Thymus (tissue), 11 donors: Measurements from ENCODE around the gene AAK1. TPM values are rescaled to one million over a fixed set of nuclear protein-coding genes. Genes with fewer than 3 reads are reported as not detected.

Experiments
- DNase-seq, 9 donors: peaks; one replicate each; pipeline ENCODE4 v3.0.0-alpha.2; 2013; ENCODE audit warnings: low spot score in 9 of 9, low read depth in 6 of 9, missing footprints in 1 of 9
- H3K27ac ChIP-seq, 2 donors: one replicate each; pipeline ENCODE4 v1.5.1; 2013; ENCODE audit warnings: control low read depth in 1 of 2, low read depth in 1 of 2, low read length in 1 of 2, mild to moderate bottlenecking in 1 of 2, moderate library complexity in 1 of 2
- H3K27me3 ChIP-seq, 2 donors: one replicate each; pipeline ENCODE4 v1.5.1; 2013; ENCODE audit warnings: low read length in 1 of 2; ENCODE audit not compliant: control insufficient read depth in 2 of 2, insufficient read depth in 1 of 2
- H3K36me3 ChIP-seq, 2 donors: one replicate each; pipeline ENCODE4 v1.5.1; 2013; ENCODE audit warnings: low read length in 1 of 2, mild to moderate bottlenecking in 1 of 2, moderate library complexity in 1 of 2; ENCODE audit not compliant: control insufficient read depth in 2 of 2, insufficient read depth in 2 of 2
- H3K4me1 ChIP-seq, 2 donors: one replicate each; pipeline ENCODE4 v1.5.1; 2013; ENCODE audit warnings: low read length in 2 of 2; ENCODE audit not compliant: control insufficient read depth in 2 of 2, insufficient read depth in 2 of 2
- H3K4me3 ChIP-seq, 2 donors: one replicate each; pipeline ENCODE4 v1.5.1; 2013; ENCODE audit warnings: low read length in 2 of 2, control low read depth in 1 of 2, mild to moderate bottlenecking in 1 of 2
- H3K9me3 ChIP-seq, 2 donors: one replicate each; pipeline ENCODE4 v1.5.1; 2013; ENCODE audit warnings: low read length in 1 of 2, mild to moderate bottlenecking in 1 of 2; ENCODE audit not compliant: control insufficient read depth in 2 of 2, insufficient read depth in 1 of 2
- WGBS: extraction: QIAGEN DNeasy Blood & Tissue Kit; methylation state at CpG from one replicate; pipeline ENCODE4 v1.1.7; 2013; 5-methylcytosine and 5-hydroxymethylcytosine counted together
- polyA plus RNA-seq: library from polyadenylated mRNA; stranded (reverse); fragments of 200-250 nt; gene quantifications from one replicate; pipeline ENCODE4 v1.2.3, GENCODE V29; 2013
- total RNA-seq: library from RNA; stranded (reverse); fragments of 120-200 nt; gene quantifications from one replicate; pipeline ENCODE4 v1.2.4, GENCODE V29; 2013
- donor health status: healthy.

Gene AAK1
- total and polyA plus RNA-seq, 2 donors, result 17.4 to 26.6 TPM

- H3K9me3 ChIP-seq, result peaks cover 0 to 2% of the 10 kb centered on the region in 2 donors
- no peak for DNase-seq
- H3K36me3 ChIP-seq, result peaks cover 7% of the 10 kb centered on the region in 2 donors
- no peak overlapping the region for H3K27ac ChIP-seq
- H3K4me3 ChIP-seq, result no peak overlapping the region
- no peaks in the 10 kb centered on the region for H3K27me3 ChIP-seq
- H3K4me1 ChIP-seq, result no peaks in the 10 kb centered on the region
- 99% methylated on average over 4 of the region's 4 CpGs for WGBS
These were observed 38.3 kb downstream of the AAK1 start for GRCh38 chr2:69605284-69605683.

GRCh38 chr2:69604836-69605235 lies 38.7 kb downstream of the AAK1 start:
- WGBS, result 58% methylated on average over 1 of the region's 1 CpG
- Histone ChIP-seq H3K27me3 (no peaks in the 10 kb centered on the region), H3K27ac (no peak overlapping the region), H3K9me3 (peaks cover 0 to 2% of the 10 kb centered on the region in 2 donors), H3K4me3 (no peak overlapping the region), H3K4me1 (no peaks in the 10 kb centered on the region), H3K36me3 (peaks cover 7% of the 10 kb centered on the region in 2 donors)
- no peak for DNase-seq

- H3K27me3 ChIP-seq, result no peaks in the 10 kb centered on the region
- H3K36me3 ChIP-seq, result peaks cover 7% of the 10 kb centered on the region in 2 donors
- 94% methylated on average over 6 of the region's 6 CpGs for WGBS
- H3K4me3 ChIP-seq, result no peak overlapping the region
- no peak overlapping the region for H3K27ac ChIP-seq
- no peaks in the 10 kb centered on the region for H3K4me1 ChIP-seq
- no peak for DNase-seq
- peaks cover 0 to 2% of the 10 kb centered on the region in 2 donors for H3K9me3 ChIP-seq
These were observed 39.4 kb downstream of the AAK1 start for GRCh38 chr2:69604026-69604678.

- Histone ChIP-seq H3K27ac (no peak overlapping the region), H3K4me1 (no peaks in the 10 kb centered on the region), H3K27me3 (no peaks in the 10 kb centered on the region), H3K9me3 (peaks cover 0 to 2% of the 10 kb centered on the region in 2 donors), H3K36me3 (peaks cover 7% of the 10 kb centered on the region in 2 donors), H3K4me3 (no peak overlapping the region)
- no peak for DNase-seq
- 99% methylated on average over 4 of the region's 4 CpGs for WGBS
These were observed 40.3 kb downstream of the AAK1 start for GRCh38 chr2:69603146-69603743.

GRCh38 chr2:69601179-69601612 lies 42.3 kb downstream of the AAK1 start:
- no peak overlapping the region for H3K4me3 ChIP-seq
- H3K27me3 ChIP-seq, result no peaks in the 10 kb centered on the region
- no peaks in the 10 kb centered on the region for H3K4me1 ChIP-seq
- DNase-seq, result no peak
- peaks cover 0 to 2% of the 10 kb centered on the region in 2 donors for H3K9me3 ChIP-seq
- no peak overlapping the region for H3K27ac ChIP-seq
- 98% methylated on average over 2 of the region's 2 CpGs for WGBS
- H3K36me3 ChIP-seq, result peaks cover 6 to 7% of the 10 kb centered on the region in 2 donors

GRCh38 chr2:69600425-69600824 lies 43.1 kb downstream of the AAK1 start:
- Histone ChIP-seq H3K4me3 (no peak overlapping the region), H3K36me3 (peaks cover 4% of the 10 kb centered on the region in 2 donors), H3K4me1 (no peaks in the 10 kb centered on the region), H3K27me3 (no peaks in the 10 kb centered on the region), H3K27ac (no peak overlapping the region), H3K9me3 (peaks cover 0 to 2% of the 10 kb centered on the region in 2 donors)
- DNase-seq, result no peak
- 94% methylated on average over 4 of the region's 4 CpGs for WGBS

GRCh38 chr2:69597843-69598610 lies 45.5 kb downstream of the AAK1 start:
- Histone ChIP-seq H3K36me3 (peaks cover 0 to 4% of the 10 kb centered on the region in 2 donors), H3K27ac (no peak overlapping the region), H3K4me3 (no peak overlapping the region), H3K9me3 (no peaks in the 10 kb centered on the region), H3K4me1 (no peaks in the 10 kb centered on the region), H3K27me3 (no peaks in the 10 kb centered on the region)
- DNase-seq, result no peak
- 92% methylated on average over 5 of the region's 5 CpGs for WGBS

GRCh38 chr2:69597105-69597504 lies 46.4 kb downstream of the AAK1 start:
- Histone ChIP-seq H3K9me3 (no peaks in the 10 kb centered on the region), H3K27me3 (no peaks in the 10 kb centered on the region), H3K4me3 (no peak overlapping the region), H3K4me1 (no peaks in the 10 kb centered on the region), H3K27ac (no peak overlapping the region), H3K36me3 (peaks cover 0 to 4% of the 10 kb centered on the region in 2 donors)
- DNase-seq, result no peak
- 75% methylated on average over 5 of the region's 5 CpGs for WGBS

- no peak overlapping the region for H3K4me3 ChIP-seq
These were observed 49.2 kb downstream of the AAK1 start for GRCh38 chr2:69594341-69594740.

More at GRCh38 chr2:69594341-69594740, 49.2 kb downstream of the AAK1 start:
- no peaks in the 10 kb centered on the region for H3K27me3 ChIP-seq
- H3K36me3 ChIP-seq, result no peaks in the 10 kb centered on the region
- H3K9me3 ChIP-seq, result no peaks in the 10 kb centered on the region
- DNase-seq, result no peak
- H3K4me1 ChIP-seq, result no peaks in the 10 kb centered on the region
- WGBS, result 95% methylated on average over 3 of the region's 3 CpGs
- H3K27ac ChIP-seq, result no peak overlapping the region
